ENCODE measurements around the gene FNDC3B. TPM values are rescaled to one million over a fixed set of nuclear protein-coding genes. Genes with fewer than 3 reads are reported as not detected.
A peak's percentile ranks its signal among the peaks of the same experiment; 100 is the strongest.

FNDC3B gene
- total and polyA plus RNA-seq, 2 donors (not counting 3 experiments of a cell fraction or from before 2014, with no cell fraction given) = 91.6 to 295 TPM

- POLR2A ChIA-PET = no interaction called here
- H3K79me2 ChIP-seq (ENCODE audit: control insufficient read depth, insufficient read depth, low read length) = peaks cover 83% of the 10 kb centered on the region
- peaks cover under 1 to 2% of the 10 kb centered on the region in 2 experiments for H3K36me3 ChIP-seq (ENCODE audit: control insufficient read depth in 2 of 2, extremely low read depth in 1 of 2, insufficient read depth in 2 of 2, low read length in 2 of 2)
- peak overlapping the region; percentile 95 for H3K27ac ChIP-seq (ENCODE audit: insufficient read depth, low read depth, low read length)
- no peaks in the 10 kb centered on the region for H3K9me1 ChIP-seq (replicated peaks; ENCODE audit: control insufficient read depth, extremely low read depth, insufficient read depth, low read length)
- TF ChIP-seq POLR2A (IDR thresholded peaks at IDR 0.05; ENCODE audit: low read depth, low read length) (peak; percentile 15), MYC (IDR thresholded peaks at IDR 0.05; ENCODE audit: low read depth, low read length) (no peak)
- DNase-seq (ENCODE audit: low read depth, low spot score) (no peak), FAIRE-seq (peak; percentile 21)
- dilution Hi-C loops (cut with MboI; ENCODE audit: extremely low pct_ligation_motif_present, low sequenced_read_pairs) (no loop called here), intact Hi-C loops (cut with micrococcal nuclease) (no loop called here)
- H3K4me1 ChIP-seq (ENCODE audit: control insufficient read depth, extremely low read depth, insufficient read depth, low read length) = peaks cover 70% of the 10 kb centered on the region
- no peak overlapping the region for H3K4me3 ChIP-seq (replicated peaks in 1 of 3; ENCODE audit: insufficient read depth in 1 of 3, low read depth in 1 of 3, low read length in 3 of 3)
- no peaks in the 10 kb centered on the region for H4K20me1 ChIP-seq (replicated peaks; ENCODE audit: control insufficient read depth, extremely low read depth, insufficient read depth, low read length)
- no peak overlapping the region for H2AFZ ChIP-seq (ENCODE audit: low read depth, low read length)
- H3K9ac ChIP-seq (replicated peaks; ENCODE audit: extremely low read depth, insufficient read depth, low read length) = no peak overlapping the region
- H3K9me3 ChIP-seq (replicated peaks; ENCODE audit: control insufficient read depth, insufficient read depth, low read length) = no peaks in the 10 kb centered on the region
- no peak overlapping the region for H3K4me2 ChIP-seq (ENCODE audit: insufficient read depth, low read length)
- H3K27me3 ChIP-seq (ENCODE audit: control insufficient read depth in 2 of 2, insufficient read depth in 2 of 2, low read length in 2 of 2) = no peaks in the 10 kb centered on the region
- CTCF ChIA-PET = interaction anchor here (1.3 to 2.6 kb wide), 2 partner anchors 14 to 41 kb away, joined by 4 to 5 read pairs; no protein-coding TSS in a partner anchor
- no TSS peak for BruUV-seq (replicated peaks)
Observed at GRCh38 chr3:172154768-172155664, 115.6 kb downstream of the FNDC3B start.

- no peak for TF ChIP-seq GATA2 (IDR thresholded peaks at IDR 0.05; ENCODE audit: insufficient read depth, insufficient read length, low read depth, low read length)
- no peak for TF ChIP-seq EZH2 (IDR thresholded peaks at IDR 0.05; ENCODE audit: borderline replicate concordance, low read depth, low read length, severe bottlenecking)
- no peak for TF ChIP-seq FOS (IDR thresholded peaks at IDR 0.05; ENCODE audit: borderline replicate concordance, insufficient read depth, low read length)
- TF ChIP-seq CTCF (IDR thresholded peaks at IDR 0.05; ENCODE audit: extremely low read depth in 1 of 2, insufficient read depth in 1 of 2, low read depth in 1 of 2, low read length in 2 of 2) = no peak
- no peak for TF ChIP-seq MAX (IDR thresholded peaks at IDR 0.05; ENCODE audit: insufficient read depth, insufficient read length)
- no peak for TF ChIP-seq POLR2AphosphoS5 (IDR thresholded peaks at IDR 0.05; ENCODE audit: insufficient read depth, low read depth, low read length)
- TF ChIP-seq POLR2A (IDR thresholded peaks at IDR 0.05; ENCODE audit: low read depth, low read length) = no peak
- no peak for TF ChIP-seq MYC (IDR thresholded peaks at IDR 0.05; ENCODE audit: low read depth, low read length)
- TF ChIP-seq JUN (IDR thresholded peaks at IDR 0.05; ENCODE audit: borderline replicate concordance, insufficient read depth, insufficient read length, low read depth) = no peak
- Histone ChIP-seq H3K27ac (ENCODE audit: insufficient read depth, low read depth, low read length) (peak overlapping the region; percentile 95), H3K9ac (replicated peaks; ENCODE audit: extremely low read depth, insufficient read depth, low read length) (no peak overlapping the region), H3K9me1 (replicated peaks; ENCODE audit: control insufficient read depth, extremely low read depth, insufficient read depth, low read length) (no peaks in the 10 kb centered on the region), H3K79me2 (ENCODE audit: control insufficient read depth, insufficient read depth, low read length) (peaks cover 81% of the 10 kb centered on the region), H3K9me3 (replicated peaks; ENCODE audit: control insufficient read depth, insufficient read depth, low read length) (no peaks in the 10 kb centered on the region), H3K36me3 (ENCODE audit: control insufficient read depth in 2 of 2, extremely low read depth in 1 of 2, insufficient read depth in 2 of 2, low read length in 2 of 2) (peaks cover 2 to 3% of the 10 kb centered on the region in 2 experiments), H3K4me1 (ENCODE audit: control insufficient read depth, extremely low read depth, insufficient read depth, low read length) (peaks cover 60% of the 10 kb centered on the region), H2AFZ (ENCODE audit: low read depth, low read length) (no peak overlapping the region), H4K20me1 (replicated peaks; ENCODE audit: control insufficient read depth, extremely low read depth, insufficient read depth, low read length) (no peaks in the 10 kb centered on the region), H3K4me3 (replicated peaks in 1 of 3; ENCODE audit: insufficient read depth in 1 of 3, low read depth in 1 of 3, low read length in 3 of 3) (no peak overlapping the region), H3K4me2 (ENCODE audit: insufficient read depth, low read length) (peak overlapping the region; percentile 27), H3K27me3 (ENCODE audit: control insufficient read depth in 2 of 2, insufficient read depth in 2 of 2, low read length in 2 of 2) (no peaks in the 10 kb centered on the region)
- POLR2A ChIA-PET = no interaction called here
- DNase-seq (ENCODE audit: low read depth, low spot score) = no peak
- FAIRE-seq = peak; percentile 53
- dilution Hi-C loops (cut with MboI; ENCODE audit: extremely low pct_ligation_motif_present, low sequenced_read_pairs) (no loop called here), intact Hi-C loops (cut with micrococcal nuclease) (no loop called here)
- no TSS peak for BruUV-seq (replicated peaks)
- CTCF ChIA-PET = interaction anchor here (1.2 to 2.6 kb wide), 3 partner anchors 12 to 40 kb away, joined by 3 to 5 read pairs (median 4); no protein-coding TSS in a partner anchor
Observed at GRCh38 chr3:172155897-172156585, 116.7 kb downstream of the FNDC3B start.
